RWPE2 (cell line): ENCODE measurements around the gene MAX.

Source experiments
- ATAC-seq: fragments of 200-7000 bp; cut with Tn5 transposase; 3 replicates; pipeline ENCODE4 v1.9.1; 2021; ENCODE audit warnings: low read depth
- DNase-seq: peaks from one replicate; pipeline ENCODE4 v3.0.0-alpha.2; 2020; ENCODE audit warnings: low spot score
- H3K27ac ChIP-seq: fragments of 450-650 bp; 2 replicates; pipeline ENCODE4 v1.5.1; 2017; ENCODE audit warnings: mild to moderate bottlenecking; ENCODE audit not compliant: poor library complexity, severe bottlenecking
- H3K27me3 ChIP-seq: fragments of 250-450 bp; sonication (Bioruptor Pico); 2 replicates; pipeline ENCODE4 v1.5.1; 2021; ENCODE audit warnings: mild to moderate bottlenecking, moderate library complexity; ENCODE audit not compliant: insufficient read depth, poor library complexity, severe bottlenecking
- H3K36me3 ChIP-seq: fragments of 250-450 bp; sonication (Bioruptor Pico); 2 replicates; pipeline ENCODE4 v1.5.1; 2020; ENCODE audit warnings: low read depth, mild to moderate bottlenecking, moderate library complexity
- H3K4me1 ChIP-seq: fragments of 250-450 bp; sonication (Bioruptor Pico); 2 replicates; pipeline ENCODE4 v1.5.1; 2021; ENCODE audit warnings: mild to moderate bottlenecking, moderate library complexity; ENCODE audit not compliant: insufficient read depth, poor library complexity, severe bottlenecking
- H3K4me3 ChIP-seq: fragments of 250-450 bp; sonication (Bioruptor Pico); 2 replicates; pipeline ENCODE4 v1.5.1; 2021; ENCODE audit warnings: mild to moderate bottlenecking, moderate library complexity; ENCODE audit not compliant: severe bottlenecking
- H3K9me3 ChIP-seq: fragments of 250-450 bp; sonication (Bioruptor Pico); 2 replicates; pipeline ENCODE4 v1.5.1; 2021; ENCODE audit warnings: mild to moderate bottlenecking, moderate library complexity; ENCODE audit not compliant: severe bottlenecking
- TF ChIP-seq, protein P1 (sequence below): fragments of 450-650 bp; IDR thresholded peaks from one replicate; pipeline ENCODE4 v1.5.1; 2017; ENCODE audit warnings: mild to moderate bottlenecking, moderate library complexity; ENCODE audit not compliant: poor library complexity, severe bottlenecking

The MAX gene

DNA sequence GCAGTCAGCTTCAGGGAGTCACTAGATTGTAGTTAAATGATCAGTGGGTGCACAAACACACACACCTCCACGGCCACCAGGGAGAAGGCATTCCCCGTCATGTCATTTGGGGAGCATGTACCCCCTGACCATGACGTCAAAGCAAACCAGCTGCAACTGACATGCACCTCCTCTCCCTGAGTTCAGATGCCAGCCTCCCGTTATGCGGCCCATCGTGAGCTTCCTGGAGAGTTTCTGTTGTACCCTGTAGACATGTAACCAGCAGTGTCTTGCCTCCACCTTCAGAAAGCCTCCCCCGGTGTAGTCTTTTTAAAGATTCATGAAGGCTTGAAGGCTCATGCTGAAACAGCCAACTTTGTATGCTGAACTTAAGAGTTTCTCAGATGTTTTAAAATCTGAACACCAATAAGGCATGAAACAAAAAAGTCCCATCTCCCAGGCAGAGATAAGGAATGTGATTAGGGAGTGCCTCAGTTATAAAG is 60.8 kb downstream of the MAX start:
- Histone ChIP-seq H3K27ac (no peak overlapping the region), H3K9me3 (no peaks in the 10 kb centered on the region), H3K4me1 (no peaks in the 10 kb centered on the region), H3K27me3 (no peaks in the 10 kb centered on the region), H3K36me3 (peaks cover 28% of the 10 kb centered on the region), H3K4me3 (no peak overlapping the region)
- TF ChIP-seq, protein P1, sequence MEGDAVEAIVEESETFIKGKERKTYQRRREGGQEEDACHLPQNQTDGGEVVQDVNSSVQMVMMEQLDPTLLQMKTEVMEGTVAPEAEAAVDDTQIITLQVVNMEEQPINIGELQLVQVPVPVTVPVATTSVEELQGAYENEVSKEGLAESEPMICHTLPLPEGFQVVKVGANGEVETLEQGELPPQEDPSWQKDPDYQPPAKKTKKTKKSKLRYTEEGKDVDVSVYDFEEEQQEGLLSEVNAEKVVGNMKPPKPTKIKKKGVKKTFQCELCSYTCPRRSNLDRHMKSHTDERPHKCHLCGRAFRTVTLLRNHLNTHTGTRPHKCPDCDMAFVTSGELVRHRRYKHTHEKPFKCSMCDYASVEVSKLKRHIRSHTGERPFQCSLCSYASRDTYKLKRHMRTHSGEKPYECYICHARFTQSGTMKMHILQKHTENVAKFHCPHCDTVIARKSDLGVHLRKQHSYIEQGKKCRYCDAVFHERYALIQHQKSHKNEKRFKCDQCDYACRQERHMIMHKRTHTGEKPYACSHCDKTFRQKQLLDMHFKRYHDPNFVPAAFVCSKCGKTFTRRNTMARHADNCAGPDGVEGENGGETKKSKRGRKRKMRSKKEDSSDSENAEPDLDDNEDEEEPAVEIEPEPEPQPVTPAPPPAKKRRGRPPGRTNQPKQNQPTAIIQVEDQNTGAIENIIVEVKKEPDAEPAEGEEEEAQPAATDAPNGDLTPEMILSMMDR, result no peak
- ATAC-seq (no peak), DNase-seq (no peak)

DNA sequence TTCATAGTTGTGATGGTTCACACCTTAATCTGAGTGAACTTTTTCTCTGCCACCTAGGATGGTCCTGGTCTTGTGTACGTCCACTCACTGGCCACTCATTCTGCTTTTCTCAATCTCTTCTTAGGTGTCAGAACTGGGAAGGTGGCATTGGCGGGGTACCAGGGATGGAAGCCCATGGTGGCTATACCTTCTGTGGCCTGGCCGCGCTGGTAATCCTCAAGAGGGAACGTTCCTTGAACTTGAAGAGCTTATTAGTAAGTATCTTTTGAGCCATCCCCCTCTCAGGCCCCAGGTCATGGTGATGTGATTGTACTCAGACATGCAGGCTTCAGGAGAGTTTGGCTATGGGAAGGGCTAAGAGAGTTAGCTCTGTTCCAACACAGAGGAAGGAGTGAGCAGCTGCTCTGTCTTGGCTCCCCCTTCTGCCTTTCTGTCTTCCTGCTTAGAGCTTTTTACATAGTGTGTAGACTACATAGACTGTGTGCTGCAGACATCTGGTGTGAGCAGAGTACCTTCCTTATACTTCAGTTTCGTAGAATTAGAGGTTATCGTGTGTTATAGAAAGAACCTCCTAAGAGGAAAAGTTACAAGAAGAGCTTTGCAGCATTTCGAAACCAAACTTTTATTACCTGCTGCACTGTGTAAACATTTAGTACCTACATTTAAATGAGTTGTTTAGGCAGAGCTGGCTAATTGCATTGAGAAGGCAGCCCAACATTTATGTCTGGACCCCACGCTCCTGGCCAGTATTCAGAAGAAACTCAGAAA is 61.5 kb downstream of the MAX start:
- Histone ChIP-seq H3K27ac (no peak overlapping the region), H3K36me3 (peaks cover 28% of the 10 kb centered on the region), H3K4me1 (no peaks in the 10 kb centered on the region), H3K27me3 (no peaks in the 10 kb centered on the region), H3K9me3 (no peaks in the 10 kb centered on the region), H3K4me3 (no peak overlapping the region)
- TF ChIP-seq, protein P1, result no peak
- no peak for DNase-seq
- no peak for ATAC-seq

GRCh38 chr14:65038966-65039365 is 63.4 kb downstream of the MAX start:
- Histone ChIP-seq H3K27ac (no peak overlapping the region), H3K9me3 (no peaks in the 10 kb centered on the region), H3K27me3 (no peaks in the 10 kb centered on the region), H3K36me3 (peaks cover 31% of the 10 kb centered on the region), H3K4me3 (no peak overlapping the region), H3K4me1 (no peaks in the 10 kb centered on the region)
- no peak for DNase-seq
- TF ChIP-seq, protein P1, result no peak
- ATAC-seq, result no peak

DNA sequence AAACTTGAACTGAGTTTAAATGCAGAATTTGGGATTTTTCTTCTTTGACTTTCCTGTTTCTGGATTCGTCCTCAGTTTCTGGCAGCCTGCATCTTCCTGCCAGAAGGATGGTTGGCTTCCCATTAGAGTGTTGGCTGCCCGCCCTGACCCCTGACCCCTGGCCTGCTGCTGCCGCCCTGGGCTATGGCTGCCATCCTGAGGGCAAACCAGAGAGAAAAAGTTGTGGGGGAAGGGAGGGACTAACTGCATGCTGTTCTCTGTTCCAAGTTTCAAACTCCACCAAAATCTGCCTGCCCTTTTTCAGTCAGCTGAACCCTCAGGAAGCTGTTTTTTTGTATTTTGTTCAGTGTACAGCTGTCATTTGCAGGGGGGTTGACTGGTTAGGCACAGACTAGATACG is 67.3 kb downstream of the MAX start:
- no peak overlapping the region for H3K4me3 ChIP-seq
- no peak overlapping the region for H3K27ac ChIP-seq
- ATAC-seq (no peak), DNase-seq (no peak)
- no peaks in the 10 kb centered on the region for H3K4me1 ChIP-seq
- no peaks in the 10 kb centered on the region for H3K27me3 ChIP-seq
- TF ChIP-seq, protein P1, result no peak
- H3K9me3 ChIP-seq, result no peaks in the 10 kb centered on the region
- H3K36me3 ChIP-seq, result peaks cover 27% of the 10 kb centered on the region

DNA sequence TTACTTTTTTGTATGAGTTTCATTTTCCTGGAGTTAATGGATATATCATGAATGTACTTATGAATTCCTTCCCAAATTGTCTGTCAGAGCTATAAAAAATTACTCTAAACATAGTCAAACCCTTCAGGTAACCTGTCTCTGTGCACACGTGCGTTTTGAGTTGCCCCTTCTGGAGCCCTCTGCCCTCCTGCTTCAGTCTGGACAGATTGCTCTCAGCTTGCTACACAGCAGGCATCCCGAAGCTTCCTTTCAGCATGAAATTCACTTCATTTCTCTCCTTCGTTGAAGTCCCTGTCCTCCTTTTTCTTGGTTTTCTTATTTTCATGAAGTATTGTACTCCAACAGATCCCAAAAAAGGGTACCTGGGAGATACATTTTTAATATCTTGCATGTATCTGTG is 68.3 kb downstream of the MAX start:
- Histone ChIP-seq H3K27ac (no peak overlapping the region), H3K4me3 (no peak overlapping the region), H3K9me3 (no peaks in the 10 kb centered on the region), H3K36me3 (peaks cover 33% of the 10 kb centered on the region), H3K4me1 (no peaks in the 10 kb centered on the region), H3K27me3 (no peaks in the 10 kb centered on the region)
- DNase-seq (no peak), ATAC-seq (no peak)
- TF ChIP-seq, protein P1, result no peak
